ENCODE results near the gene CHST3.
A peak's percentile ranks its signal among the peaks of the same experiment; 100 is the strongest.

Gene CHST3

DNA sequence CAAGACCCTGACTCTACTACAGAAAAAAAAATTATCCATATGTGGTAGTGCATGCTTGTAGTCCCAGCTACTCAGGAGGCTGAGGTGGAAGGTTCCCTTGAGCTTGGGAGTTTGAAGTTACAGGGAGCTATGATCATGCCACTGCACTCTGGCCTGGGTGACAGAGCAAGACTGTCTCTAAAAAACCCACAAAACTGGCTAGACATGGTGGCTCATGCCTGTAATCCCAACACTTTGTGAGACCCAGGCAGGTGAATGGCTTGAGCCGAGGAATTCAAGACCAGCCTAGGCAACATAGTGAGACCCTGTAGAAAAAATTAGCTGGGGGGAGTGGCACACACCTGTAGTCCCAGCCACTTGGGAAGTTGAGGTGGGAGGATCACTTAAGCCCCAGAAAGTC is 32.9 kb upstream of the CHST3 start:
- H3K4me3 ChIP-seq (ENCODE audit: low read depth, low read length): no peak overlapping the region
- H3K27me3 ChIP-seq (ENCODE audit: insufficient read depth, low read depth, severe bottlenecking): no peaks in the 10 kb centered on the region
- TF ChIP-seq, protein P1, sequence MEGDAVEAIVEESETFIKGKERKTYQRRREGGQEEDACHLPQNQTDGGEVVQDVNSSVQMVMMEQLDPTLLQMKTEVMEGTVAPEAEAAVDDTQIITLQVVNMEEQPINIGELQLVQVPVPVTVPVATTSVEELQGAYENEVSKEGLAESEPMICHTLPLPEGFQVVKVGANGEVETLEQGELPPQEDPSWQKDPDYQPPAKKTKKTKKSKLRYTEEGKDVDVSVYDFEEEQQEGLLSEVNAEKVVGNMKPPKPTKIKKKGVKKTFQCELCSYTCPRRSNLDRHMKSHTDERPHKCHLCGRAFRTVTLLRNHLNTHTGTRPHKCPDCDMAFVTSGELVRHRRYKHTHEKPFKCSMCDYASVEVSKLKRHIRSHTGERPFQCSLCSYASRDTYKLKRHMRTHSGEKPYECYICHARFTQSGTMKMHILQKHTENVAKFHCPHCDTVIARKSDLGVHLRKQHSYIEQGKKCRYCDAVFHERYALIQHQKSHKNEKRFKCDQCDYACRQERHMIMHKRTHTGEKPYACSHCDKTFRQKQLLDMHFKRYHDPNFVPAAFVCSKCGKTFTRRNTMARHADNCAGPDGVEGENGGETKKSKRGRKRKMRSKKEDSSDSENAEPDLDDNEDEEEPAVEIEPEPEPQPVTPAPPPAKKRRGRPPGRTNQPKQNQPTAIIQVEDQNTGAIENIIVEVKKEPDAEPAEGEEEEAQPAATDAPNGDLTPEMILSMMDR (IDR thresholded peaks at IDR 0.05; ENCODE audit: low read depth, low read length): no peak
- no peaks in the 10 kb centered on the region for H3K9me3 ChIP-seq (ENCODE audit: severe bottlenecking)
- DNase-seq: no peak
- H3K27ac ChIP-seq: no peak overlapping the region
- H3K36me3 ChIP-seq: no peaks in the 10 kb centered on the region

DNA sequence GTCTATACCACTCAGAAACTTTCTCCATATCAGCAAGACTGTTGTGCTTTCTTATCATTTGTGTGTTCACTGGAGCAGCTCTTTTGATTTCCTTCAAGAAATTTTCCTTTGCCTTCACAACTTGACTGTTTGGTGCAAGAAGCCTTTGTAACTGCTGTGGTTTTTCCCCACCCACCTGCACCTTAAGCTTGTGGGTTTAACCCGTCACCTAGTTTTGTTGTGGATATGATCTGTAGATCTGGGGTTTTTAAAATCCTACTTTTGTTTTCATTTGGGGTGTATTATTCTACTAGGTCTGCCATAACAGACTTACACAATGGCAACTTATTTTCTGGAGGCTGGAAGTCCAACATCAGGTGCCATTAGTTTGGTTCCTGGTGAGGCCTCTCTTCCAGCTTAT is 30.5 kb upstream of the CHST3 start:
- Histone ChIP-seq H3K27me3 (ENCODE audit: insufficient read depth, low read depth, severe bottlenecking) (no peaks in the 10 kb centered on the region), H3K4me3 (ENCODE audit: low read depth, low read length) (no peak overlapping the region), H3K36me3 (no peaks in the 10 kb centered on the region), H3K27ac (no peak overlapping the region), H3K9me3 (ENCODE audit: severe bottlenecking) (peaks cover 7% of the 10 kb centered on the region)
- no peak for DNase-seq
- TF ChIP-seq, protein P1 (IDR thresholded peaks at IDR 0.05; ENCODE audit: low read depth, low read length): no peak

DNA sequence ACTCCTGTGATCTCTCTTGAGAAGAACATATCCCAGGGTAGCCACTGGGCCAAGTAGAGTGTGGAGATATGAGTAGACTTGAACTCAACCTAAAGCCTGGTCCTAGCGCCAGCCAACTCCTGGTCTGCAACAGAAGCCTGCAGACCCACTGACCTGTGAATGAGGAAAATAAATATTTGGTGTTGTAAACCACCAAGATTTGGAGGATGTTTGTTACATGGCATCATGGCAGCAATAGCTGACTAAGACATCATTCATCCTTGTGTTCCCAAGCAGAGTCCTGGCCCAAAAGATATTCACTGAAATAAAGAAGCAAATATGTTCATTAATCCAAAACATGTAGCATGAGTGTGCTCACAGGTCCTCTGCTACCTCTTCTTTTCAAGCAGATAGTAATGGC is 26.0 kb upstream of the CHST3 start:
- DNase-seq: no peak
- Histone ChIP-seq H3K4me3 (ENCODE audit: low read depth, low read length) (no peak overlapping the region), H3K36me3 (no peaks in the 10 kb centered on the region), H3K27me3 (ENCODE audit: insufficient read depth, low read depth, severe bottlenecking) (no peaks in the 10 kb centered on the region), H3K27ac (peak overlapping the region; percentile 47; the same call in 1 of the 2 replicates), H3K9me3 (ENCODE audit: severe bottlenecking) (peaks cover 9% of the 10 kb centered on the region)
- TF ChIP-seq, protein P1 (IDR thresholded peaks at IDR 0.05; ENCODE audit: low read depth, low read length): no peak

DNA sequence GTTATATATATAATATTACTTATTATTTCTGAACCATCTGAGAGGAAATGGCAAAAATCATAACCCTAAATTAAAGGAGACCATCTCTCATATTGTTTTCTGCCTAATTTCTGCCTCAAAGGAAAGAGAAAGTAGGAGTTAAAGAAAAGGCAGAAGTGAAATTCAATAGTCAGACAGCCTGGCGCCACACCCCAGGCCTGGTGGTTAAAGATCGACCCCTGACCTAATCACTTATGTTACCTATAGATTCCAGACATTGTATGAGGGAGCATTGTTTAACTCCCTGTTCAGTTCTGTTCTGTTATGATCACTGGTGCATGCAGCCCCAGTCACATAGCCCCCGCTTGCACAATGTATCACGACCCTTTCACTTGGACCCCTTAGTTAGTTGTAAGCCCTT is 24.9 kb upstream of the CHST3 start:
- Histone ChIP-seq H3K9me3 (ENCODE audit: severe bottlenecking) (peaks cover 16% of the 10 kb centered on the region), H3K36me3 (no peaks in the 10 kb centered on the region), H3K27me3 (ENCODE audit: insufficient read depth, low read depth, severe bottlenecking) (no peaks in the 10 kb centered on the region), H3K27ac (no peak overlapping the region), H3K4me3 (ENCODE audit: low read depth, low read length) (no peak overlapping the region)
- no peak for DNase-seq
- TF ChIP-seq, protein P1 (IDR thresholded peaks at IDR 0.05; ENCODE audit: low read depth, low read length): no peak

DNA sequence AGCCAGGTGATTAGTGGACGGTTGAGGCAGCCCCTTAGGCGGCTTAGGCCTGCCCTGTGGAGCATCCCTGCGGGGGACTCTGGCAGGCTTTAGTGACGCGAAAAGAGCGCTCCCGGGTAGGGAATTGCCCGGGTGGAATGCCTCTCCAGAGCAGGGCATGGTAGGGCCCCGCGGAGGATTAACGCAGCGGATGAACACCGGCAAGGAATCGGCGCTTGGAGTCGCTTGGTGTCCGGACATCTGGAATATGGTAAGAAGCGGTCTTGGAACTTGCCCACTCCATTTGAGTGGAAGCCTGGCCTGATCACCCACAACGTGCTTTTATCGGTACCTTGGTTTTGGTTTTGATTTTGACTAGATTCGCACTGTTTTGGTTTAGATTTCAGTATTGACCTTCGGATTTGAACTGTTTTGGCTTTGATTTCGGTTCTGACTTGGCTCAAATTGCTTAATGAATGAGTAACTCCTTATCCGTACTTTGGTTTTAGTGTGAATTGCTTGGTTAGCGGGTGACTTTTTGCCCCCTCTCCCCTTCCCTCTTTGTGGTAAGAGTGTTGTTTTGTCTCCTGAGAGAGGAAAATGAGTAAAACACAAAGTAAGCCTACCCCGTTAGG is 24.2 kb upstream of the CHST3 start:
- TF ChIP-seq, protein P1 (IDR thresholded peaks at IDR 0.05; ENCODE audit: low read depth, low read length): no peak
- no peaks in the 10 kb centered on the region for H3K36me3 ChIP-seq
- no peaks in the 10 kb centered on the region for H3K27me3 ChIP-seq (ENCODE audit: insufficient read depth, low read depth, severe bottlenecking)
- DNase-seq: no peak
- no peak overlapping the region for H3K27ac ChIP-seq
- H3K4me3 ChIP-seq (ENCODE audit: low read depth, low read length): no peak overlapping the region
- H3K9me3 ChIP-seq (ENCODE audit: severe bottlenecking): peaks cover 21% of the 10 kb centered on the region

DNA sequence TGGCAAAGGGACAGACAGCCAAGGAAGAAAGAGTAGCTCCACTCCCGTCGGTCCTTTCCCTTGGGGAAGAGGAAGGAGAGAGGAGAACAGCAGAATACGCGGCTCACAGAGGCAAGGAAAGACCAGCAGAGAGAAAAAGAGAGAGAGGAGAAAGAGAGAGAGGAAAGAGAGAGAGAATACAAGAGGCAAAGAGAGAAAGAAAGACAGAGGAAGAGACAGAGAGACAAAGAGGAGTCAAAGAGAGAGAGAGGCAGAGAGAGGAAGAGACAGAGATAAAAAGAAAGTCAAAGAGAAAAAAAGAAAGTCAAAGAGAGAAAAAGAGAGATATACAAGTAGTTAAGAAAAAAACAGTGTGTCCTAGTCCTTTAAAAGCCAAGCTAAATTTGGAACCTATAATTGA is 23.4 kb upstream of the CHST3 start:
- Histone ChIP-seq H3K4me3 (ENCODE audit: low read depth, low read length) (no peak overlapping the region), H3K27me3 (ENCODE audit: insufficient read depth, low read depth, severe bottlenecking) (no peaks in the 10 kb centered on the region), H3K36me3 (no peaks in the 10 kb centered on the region), H3K9me3 (ENCODE audit: severe bottlenecking) (peaks cover 26% of the 10 kb centered on the region), H3K27ac (no peak overlapping the region)
- TF ChIP-seq, protein P1 (IDR thresholded peaks at IDR 0.05; ENCODE audit: low read depth, low read length): no peak
- no peak for DNase-seq

Measured in WERI-Rb-1 (cell line).